Left lung (tissue), 10 donors: ENCODE results near the gene GNAS-AS1. TPM values are rescaled to one million over a fixed set of nuclear protein-coding genes. Genes with fewer than 3 reads are reported as not detected.

ENCODE experiments used
- ATAC-seq: fragments of 200-7000 bp; cut with Tn5 transposase; one replicate; pipeline ENCODE4 v1.9.1; 2020; ENCODE audit warnings: moderate library complexity
- DNase-seq, 4 donors: peaks; one replicate each; pipeline ENCODE4 v3.0.0-alpha.2; 2013 to 2020
- H3K27ac ChIP-seq, 2 donors: fragments of 200-600 bp; sonication (generic) in 1 of 2; one replicate each; pipeline versions ENCODE4 v1.5.0 to v1.8.0; 2020 to 2021
- H3K27me3 ChIP-seq, 2 donors: fragments of 200-600 bp; sonication (generic) in 1 of 2; one replicate each; pipeline versions ENCODE4 v1.5.0 to v1.8.0; 2020 to 2021
- H3K36me3 ChIP-seq, 2 donors: fragments of 200-600 bp; sonication (generic) in 1 of 2; one replicate each; pipeline versions ENCODE4 v1.5.0 to v1.8.0; 2020 to 2021
- H3K4me1 ChIP-seq, 2 donors: fragments of 200-600 bp; one replicate each; pipeline ENCODE4 v1.8.0; 2021
- H3K4me3 ChIP-seq, 2 donors: fragments of 200-600 bp; sonication (generic) in 1 of 2; one replicate each; pipeline versions ENCODE4 v1.5.0 to v1.8.0; 2020 to 2021; ENCODE audit warnings: mild to moderate bottlenecking in 1 of 2
- H3K9me3 ChIP-seq, 2 donors: fragments of 200-600 bp; sonication (generic) in 1 of 2; one replicate each; pipeline versions ENCODE4 v1.5.0 to v1.8.0; 2020 to 2021
- intact Hi-C, 2 donors: fragments of 100-400 bp; cut with DNase I; formaldehyde crosslinking; loops; one replicate each; pipeline versions ENCODE4 v1.11.2 to v1.14.2; 2022
- polyA plus RNA-seq, 6 donors: library from polyadenylated mRNA; unstranded; fragments of 120-200 nt; gene quantifications; one replicate each; pipeline ENCODE4 v1.2.1, GENCODE V29; 2013; ENCODE audit not compliant: insufficient read length in 6 of 6
- total RNA-seq, 2 donors: library from RNA; stranded (reverse); fragmentation: NEBNext Ultra II Directional; extraction: Animal tissue kit (Norgen Biotek cat#: 25700); gene quantifications; one replicate each; pipeline ENCODE4 v1.2.1, GENCODE V29; 2021
- TF ChIP-seq, protein P1 (sequence below), 2 donors: fragments of 200-600 bp; sonication (generic) in 1 of 2; IDR thresholded peaks; one replicate each; pipeline versions ENCODE4 v1.5.0 to v1.8.0; 2021; ENCODE audit warnings: antibody characterized with exemption in 2 of 2
- donor health status: DM: no; HTN: yes; CAD: no.
- donor health status: DM: no; HTN: no; CAD: no.

GNAS-AS1 gene
- total and polyA plus RNA-seq, 8 donors: 0.15 to 1.5 (median 1.1) TPM

DNA sequence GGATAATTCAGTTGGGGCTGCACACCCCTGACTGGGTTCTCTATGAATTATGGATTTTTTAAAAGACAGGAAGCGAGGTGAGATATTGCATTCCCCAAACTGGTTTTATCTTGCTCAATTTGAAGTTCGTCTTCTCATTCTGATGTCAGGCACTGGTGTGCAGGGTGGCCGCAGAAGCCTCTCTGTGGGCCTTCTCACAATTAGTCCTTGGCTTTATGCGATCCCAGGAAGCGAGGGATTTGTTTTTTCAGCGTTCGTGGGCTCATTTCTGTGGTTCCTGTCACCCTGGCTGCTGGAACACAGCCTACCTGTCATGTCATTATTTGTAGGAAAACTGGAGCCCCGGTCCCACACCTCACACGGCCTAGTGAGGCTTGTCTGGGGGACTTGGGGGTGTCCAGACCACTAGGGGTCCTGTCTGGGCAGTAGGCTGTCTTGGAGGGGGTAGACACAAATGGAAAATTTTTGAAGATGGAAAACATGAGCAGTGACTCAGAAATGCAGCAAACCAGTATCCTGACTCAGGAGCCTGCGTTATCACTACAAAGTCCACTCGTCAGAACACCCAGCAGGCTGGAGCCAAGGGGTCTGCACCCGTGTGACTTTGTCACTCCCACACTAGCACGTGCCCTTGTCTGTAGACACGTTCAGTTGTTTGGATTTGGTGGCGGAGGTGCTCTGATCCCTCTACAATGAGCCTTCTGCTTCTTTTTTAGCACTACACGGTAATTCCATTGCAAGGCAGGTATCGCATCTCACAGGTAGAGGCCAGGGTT lies 42.2 kb downstream of the GNAS-AS1 start:
- no peaks in the 10 kb centered on the region for H3K36me3 ChIP-seq
- H3K27me3 ChIP-seq: peaks cover 0 to 76% of the 10 kb centered on the region in 2 donors
- intact Hi-C loops: no loop called here
- no peak overlapping the region for H3K27ac ChIP-seq
- H3K4me3 ChIP-seq: no peak overlapping the region
- no peaks in the 10 kb centered on the region for H3K9me3 ChIP-seq
- TF ChIP-seq, protein P1, sequence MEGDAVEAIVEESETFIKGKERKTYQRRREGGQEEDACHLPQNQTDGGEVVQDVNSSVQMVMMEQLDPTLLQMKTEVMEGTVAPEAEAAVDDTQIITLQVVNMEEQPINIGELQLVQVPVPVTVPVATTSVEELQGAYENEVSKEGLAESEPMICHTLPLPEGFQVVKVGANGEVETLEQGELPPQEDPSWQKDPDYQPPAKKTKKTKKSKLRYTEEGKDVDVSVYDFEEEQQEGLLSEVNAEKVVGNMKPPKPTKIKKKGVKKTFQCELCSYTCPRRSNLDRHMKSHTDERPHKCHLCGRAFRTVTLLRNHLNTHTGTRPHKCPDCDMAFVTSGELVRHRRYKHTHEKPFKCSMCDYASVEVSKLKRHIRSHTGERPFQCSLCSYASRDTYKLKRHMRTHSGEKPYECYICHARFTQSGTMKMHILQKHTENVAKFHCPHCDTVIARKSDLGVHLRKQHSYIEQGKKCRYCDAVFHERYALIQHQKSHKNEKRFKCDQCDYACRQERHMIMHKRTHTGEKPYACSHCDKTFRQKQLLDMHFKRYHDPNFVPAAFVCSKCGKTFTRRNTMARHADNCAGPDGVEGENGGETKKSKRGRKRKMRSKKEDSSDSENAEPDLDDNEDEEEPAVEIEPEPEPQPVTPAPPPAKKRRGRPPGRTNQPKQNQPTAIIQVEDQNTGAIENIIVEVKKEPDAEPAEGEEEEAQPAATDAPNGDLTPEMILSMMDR (IDR thresholded peaks at IDR 0.05): no peak
- ATAC-seq (no peak), DNase-seq (no peak)
- H3K4me1 ChIP-seq: no peaks in the 10 kb centered on the region

DNA sequence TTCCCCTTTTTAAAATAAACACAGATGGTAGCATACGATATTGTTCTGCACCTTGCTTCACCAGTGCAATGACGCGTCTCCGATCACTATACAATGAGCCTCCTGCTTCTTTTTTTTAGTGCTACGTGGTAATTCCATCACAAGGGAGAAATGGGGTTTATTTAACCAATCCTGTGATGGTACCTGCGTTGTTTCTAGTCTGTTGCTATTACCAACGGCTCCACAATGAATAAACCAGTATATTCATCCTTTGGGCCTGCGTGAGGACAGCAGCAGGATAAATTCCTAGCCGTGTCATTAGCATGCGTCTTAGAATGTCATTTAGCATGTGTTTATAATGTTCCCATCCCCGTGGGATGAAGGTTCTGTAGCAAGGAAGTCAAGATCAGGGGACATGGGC lies 42.9 kb downstream of the GNAS-AS1 start:
- intact Hi-C loops: no loop called here
- TF ChIP-seq, protein P1 (IDR thresholded peaks at IDR 0.05): no peak
- no peak for DNase-seq
- H3K4me1 ChIP-seq: no peaks in the 10 kb centered on the region
- no peak overlapping the region for H3K4me3 ChIP-seq
- H3K9me3 ChIP-seq: no peaks in the 10 kb centered on the region
- H3K27me3 ChIP-seq: peaks cover 0 to 80% of the 10 kb centered on the region in 2 donors
- ATAC-seq: no peak
- no peak overlapping the region for H3K27ac ChIP-seq
- no peaks in the 10 kb centered on the region for H3K36me3 ChIP-seq

DNA sequence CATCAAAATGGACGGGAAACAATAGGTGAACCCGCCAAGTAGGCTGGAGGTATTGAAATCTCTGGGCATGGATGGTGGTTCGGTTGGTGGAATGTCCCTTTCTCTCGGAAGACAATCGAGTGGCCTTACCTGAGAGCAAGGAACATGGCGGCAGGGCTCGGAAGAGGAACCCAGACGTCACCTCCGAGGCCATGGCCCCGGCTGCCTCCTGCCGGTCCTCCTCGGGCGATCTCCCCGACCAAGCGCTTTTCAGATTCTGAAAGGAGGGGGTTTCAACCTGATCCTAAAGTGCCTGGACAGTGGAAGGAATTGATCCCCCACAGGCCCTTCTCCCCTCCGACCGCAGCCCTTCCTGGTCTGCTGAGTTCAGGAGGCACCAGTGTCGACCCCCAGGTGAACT lies 47.2 kb downstream of the GNAS-AS1 start:
- no peak overlapping the region for H3K4me3 ChIP-seq
- no peak for DNase-seq
- no peak overlapping the region for H3K27ac ChIP-seq
- H3K36me3 ChIP-seq: no peaks in the 10 kb centered on the region
- no peaks in the 10 kb centered on the region for H3K9me3 ChIP-seq
- intact Hi-C loops: no loop called here
- H3K4me1 ChIP-seq: no peaks in the 10 kb centered on the region
- H3K27me3 ChIP-seq: peaks cover 0 to 73% of the 10 kb centered on the region in 2 donors
- no peak for ATAC-seq
- TF ChIP-seq, protein P1 (IDR thresholded peaks at IDR 0.05): no peak

DNA sequence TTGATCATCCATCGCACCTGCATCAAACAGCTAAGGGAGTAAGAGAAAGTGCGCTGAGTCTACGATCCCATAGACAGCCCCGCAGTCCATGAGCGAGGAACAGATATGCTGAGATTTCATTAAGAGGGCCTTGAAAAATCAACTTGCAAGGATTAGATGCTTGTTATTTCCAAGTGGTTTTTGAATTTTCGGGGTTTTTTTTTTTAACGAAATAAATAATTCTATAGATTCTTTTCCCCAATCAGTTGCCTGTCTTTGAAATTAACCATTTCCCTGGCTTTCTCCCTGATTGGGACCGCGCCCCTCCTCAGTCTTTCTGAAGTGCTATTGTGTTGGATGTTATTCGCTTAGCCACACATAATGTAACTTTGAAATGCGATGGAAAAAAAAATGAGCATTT lies 48.6 kb downstream of the GNAS-AS1 start:
- Histone ChIP-seq H3K27me3 (peaks cover 0 to 75% of the 10 kb centered on the region in 2 donors), H3K27ac (no peak overlapping the region), H3K4me3 (no peak overlapping the region), H3K4me1 (no peaks in the 10 kb centered on the region), H3K9me3 (no peaks in the 10 kb centered on the region), H3K36me3 (no peaks in the 10 kb centered on the region)
- ATAC-seq (no peak), DNase-seq (no peak)
- TF ChIP-seq, protein P1 (IDR thresholded peaks at IDR 0.05): no peak
- intact Hi-C loops: no loop called here

DNA sequence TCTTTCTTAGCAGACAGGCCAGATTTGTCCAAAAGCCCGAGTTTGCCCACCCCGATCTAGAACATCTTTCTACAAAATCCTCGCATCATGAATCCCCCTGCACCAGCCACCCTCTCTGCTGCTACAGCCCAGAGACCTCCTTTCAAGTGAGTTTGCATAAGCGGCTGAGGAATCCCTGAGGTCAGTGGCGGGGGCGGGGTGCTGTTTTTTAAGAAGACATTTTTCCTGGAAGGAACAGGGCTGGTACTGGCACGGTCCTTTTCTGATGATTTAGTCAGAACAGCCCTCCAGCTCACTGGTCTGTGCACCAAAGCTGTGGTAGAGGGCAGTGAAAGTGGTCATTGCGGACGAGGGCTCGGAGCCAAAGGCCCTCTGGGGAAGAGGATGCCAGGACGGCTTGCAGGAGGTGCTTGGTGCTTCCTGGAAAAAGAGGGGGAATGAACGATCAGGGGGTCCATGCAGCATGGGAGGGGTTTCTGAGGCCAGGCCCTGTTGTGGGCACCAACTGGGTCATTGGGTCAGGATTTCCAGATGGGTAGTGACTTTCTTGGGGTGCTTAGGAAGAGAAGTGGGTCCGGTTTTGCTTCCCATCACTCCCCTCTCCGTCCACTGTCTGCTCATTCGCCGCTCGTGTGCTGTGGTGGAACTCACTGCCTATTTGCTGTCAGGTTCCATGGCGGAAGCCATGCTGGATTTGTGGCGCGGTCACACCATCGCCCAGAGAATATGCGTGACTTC lies 50.4 kb downstream of the GNAS-AS1 start:
- Histone ChIP-seq H3K27me3 (peaks cover 0 to 76% of the 10 kb centered on the region in 2 donors), H3K4me1 (no peaks in the 10 kb centered on the region), H3K4me3 (no peak overlapping the region), H3K36me3 (no peaks in the 10 kb centered on the region), H3K9me3 (no peaks in the 10 kb centered on the region), H3K27ac (no peak overlapping the region)
- intact Hi-C loops: no loop called here
- ATAC-seq (no peak), DNase-seq (no peak)
- TF ChIP-seq, protein P1 (IDR thresholded peaks at IDR 0.05): no peak
